Heart left ventricle (tissue), 16 donors: ENCODE measurements around the gene VAMP2. TPM values are rescaled to one million over a fixed set of nuclear protein-coding genes. Genes with fewer than 3 reads are reported as not detected.

ENCODE experiments used
- ATAC-seq, 4 donors: fragments of 200-7000 bp; cut with Tn5 transposase; one replicate each; pipeline ENCODE4 v1.9.1; 2020 to 2022; ENCODE audit warnings: moderate library complexity in 4 of 4, mild to moderate bottlenecking in 3 of 4, moderate number of reproducible peaks in 1 of 4
- DNase-seq, 5 donors: peaks; one replicate each; pipeline ENCODE4 v3.0.0-alpha.2; 2020
- H3K27ac ChIP-seq, 12 donors: fragments of 200-600 bp; sonication (generic) in 4 of 12; one replicate each; pipeline versions ENCODE4 v1.5.0 to v1.8.0; 2016 to 2022; ENCODE audit warnings: mild to moderate bottlenecking in 2 of 12
- H3K27me3 ChIP-seq, 9 donors: fragments of 200-600 bp; sonication (generic) in 2 of 9; one replicate each; pipeline versions ENCODE4 v1.5.1 to v1.8.0; 2016 to 2022; ENCODE audit warnings: mild to moderate bottlenecking in 3 of 9
- H3K36me3 ChIP-seq, 9 donors: fragments of 200-600 bp; sonication (generic) in 2 of 9; one replicate each; pipeline versions ENCODE4 v1.5.0 to v1.8.0; 2018 to 2022; ENCODE audit warnings: mild to moderate bottlenecking in 2 of 9
- H3K4me1 ChIP-seq, 12 donors: fragments of 200-600 bp; sonication (generic) in 4 of 12; one replicate each; pipeline versions ENCODE4 v1.5.0 to v1.8.0; 2016 to 2022; ENCODE audit warnings: mild to moderate bottlenecking in 3 of 12
- H3K4me3 ChIP-seq, 12 donors: fragments of 200-600 bp; sonication (generic) in 4 of 12; one replicate each; pipeline versions ENCODE4 v1.5.0 to v1.8.0; 2017 to 2022; ENCODE audit warnings: mild to moderate bottlenecking in 9 of 12, moderate library complexity in 4 of 12
- H3K9me3 ChIP-seq, 12 donors: fragments of 200-600 bp; sonication (generic) in 4 of 12; one replicate each; pipeline versions ENCODE4 v1.5.0 to v1.8.0; 2016 to 2022; ENCODE audit warnings: mild to moderate bottlenecking in 1 of 12
- CTCF ChIP-seq, 12 donors: fragments of 200-600 bp; sonication (generic) in 4 of 12; IDR thresholded peaks; one replicate each; pipeline versions ENCODE4 v1.5.0 to v1.8.0; 2018 to 2022; ENCODE audit warnings: antibody characterized with exemption in 12 of 12, mild to moderate bottlenecking in 5 of 12
- POLR2A ChIP-seq, 2 donors: fragments of 450-650 bp; IDR thresholded peaks; one replicate each; pipeline ENCODE4 v1.6.1; 2017; ENCODE audit warnings: antibody characterized with exemption in 2 of 2, mild to moderate bottlenecking in 2 of 2, moderate library complexity in 2 of 2
- WGBS, 4 donors: extraction: QIAGEN DNeasy Blood & Tissue Kit in 2 of 4; methylation state at CpG; one replicate each; pipeline versions ENCODE4 v1.1.5 to v1.1.7; 2013 to 2018; 5-methylcytosine and 5-hydroxymethylcytosine counted together
- intact Hi-C, 10 donors: fragments of 100-400 bp; cut with DNase I; formaldehyde crosslinking; loops; one replicate each; pipeline versions ENCODE4 v1.11.1 to v1.14.2; 2022
- polyA plus RNA-seq, 2 donors: library from polyadenylated mRNA; stranded (reverse); fragments of 200-250 nt; gene quantifications; one replicate each; pipeline ENCODE4 v1.2.3, GENCODE V29; 2013
- total RNA-seq, 9 donors: library from RNA; depleted of rRNA in 2 of 9; stranded (reverse); fragments of >200 nt in 2 of 9; fragmentation: NEBNext Ultra II Directional in 3 of 9; extraction: Animal tissue kit (Norgen Biotek cat#: 25700) in 3 of 9; gene quantifications; one replicate each; pipeline versions ENCODE4 v1.1.0 to v1.2.4, GENCODE V29; 2016 to 2023
- donor health status: ischemic (EF 13 %, LVEDD 7.1; RV severe dilation, severe dysfunction).
- donor health status: healthy with polysubstance abuse.
- donor health status: DM: no; HTN: yes; CAD: no.
- donor health status: DM: no; HTN: no; CAD: no.
- donor health status: ischemic (EF 25% LVEDD 6.9; RV normal size, moderate dysfunction).
- donor health status: ischemic (EF 25% LVEDD 5.7; RV mildly dilated, moderate dysfunction).
- donor health status: healthy.
- donor health status: DM: yes; HTN: yes; CAD: no.
- donor health status: ischemic (EF 35%, LVEDD 5.7; RV mildly dilated, moderate dysfunction).
- donor health status: nonischemic (EF 11% LVEDD 7.7; RV severe dilation, severe dysfunction).
- donor health status: DM: yes; HTN: yes; CAD: no.
- donor health status: PGD.
- donor health status: ischemic (EF 29% LVEDD 5.4; RV normal size, mild dysfunction).
- donor health status: nonischemic (EF 23%, LVEDD 6.1; RV moderate dilation, normal function).

Gene VAMP2
- total and polyA plus RNA-seq, 11 donors: 21.5 to 67.2 (median 50.6) TPM

GRCh38 chr17:8142158-8142886 is 20.4 kb downstream of the VAMP2 start:
- peak overlapping the region in 5 of 12 donors; percentile 8 to 100 (median 26) for H3K27ac ChIP-seq
- DNase-seq: no peak
- 81 to 87% (median 85%) methylated on average over 17 to 23 of the region's 23 CpGs for WGBS, 4 donors

GRCh38 chr17:8141741-8142140 is 21.0 kb downstream of the VAMP2 start:
- Histone ChIP-seq H3K4me3 (no peak overlapping the region), H3K36me3 (peaks cover 15 to 77% (median 74%) of the 10 kb centered on the region in 9 donors), H3K27ac (peak overlapping the region in 4 of 12 donors; percentile 8 to 100 (median 52)), H3K4me1 (peaks cover 0 to 67% (median 17%) of the 10 kb centered on the region in 12 donors), H3K27me3 (no peaks in the 10 kb centered on the region), H3K9me3 (no peaks in the 10 kb centered on the region)
- WGBS, 4 donors: 88 to 93% (median 90%) methylated on average over 11 of the region's 11 CpGs
- DNase-seq: no peak
- intact Hi-C loops: loop anchor here in 1 of 10 donors (10.0 kb wide), 1 partner anchor 297 kb away; no protein-coding TSS in a partner anchor
- TF ChIP-seq POLR2A (IDR thresholded peaks at IDR 0.05) (no peak), CTCF (IDR thresholded peaks at IDR 0.05) (no peak)
- no peak for ATAC-seq

More at GRCh38 chr17:8142158-8142886, 20.4 kb downstream of the VAMP2 start:
- Histone ChIP-seq H3K4me3 (no peak overlapping the region), H3K27me3 (no peaks in the 10 kb centered on the region), H3K36me3 (peaks cover 15 to 83% (median 80%) of the 10 kb centered on the region in 9 donors), H3K4me1 (peaks cover under 1 to 73% (median 17%) of the 10 kb centered on the region in 12 donors), H3K9me3 (no peaks in the 10 kb centered on the region)
- intact Hi-C loops: loop anchor here in 1 of 10 donors (10.0 kb wide), 1 partner anchor 298 kb away; no protein-coding TSS in a partner anchor
- ATAC-seq: no peak
- TF ChIP-seq CTCF (IDR thresholded peaks at IDR 0.05) (no peak), POLR2A (IDR thresholded peaks at IDR 0.05) (no peak)

- Histone ChIP-seq H3K27me3 (no peaks in the 10 kb centered on the region), H3K4me3 (no peak overlapping the region), H3K4me1 (peaks cover 0 to 60% (median 17%) of the 10 kb centered on the region in 12 donors), H3K36me3 (peaks cover 12 to 70% (median 67%) of the 10 kb centered on the region in 9 donors), H3K9me3 (no peaks in the 10 kb centered on the region), H3K27ac (peak overlapping the region in 4 of 12 donors; percentile 12 to 89 (median 86))
- 82 to 90% (median 89%) methylated on average over 5 to 7 of the region's 7 CpGs for WGBS, 4 donors
- DNase-seq: no peak
- ATAC-seq: no peak
- no peak for TF ChIP-seq CTCF (IDR thresholded peaks at IDR 0.05)
- TF ChIP-seq POLR2A (IDR thresholded peaks at IDR 0.05): no peak
- intact Hi-C loops: loop anchor here in 1 of 10 donors (10.0 kb wide), 1 partner anchor 296 kb away; no protein-coding TSS in a partner anchor
Observed at GRCh38 chr17:8141045-8141444, 21.7 kb downstream of the VAMP2 start.
